NCI-H2081 treated with DMSO at 0.1 percent for 48 hours (cell line): Measurements from ENCODE around the gene PCDHB1.

Source experiments
- DNase-seq: peaks from one replicate; lab custom pipeline; 2025; lab: John Stamatoyannopoulos, UW

Gene PCDHB1

GRCh38 chr5:141050622-141051520, at the start of gene PCDHB1:
PCDHB1 (plus strand) TSS chr5:141051374; CDS start chr5:141051471, 97 bp downstream.
- DNase-seq: no peak

- DNase-seq: no peak
These were observed 49.7 kb upstream of the PCDHB1 start for GRCh38 chr5:141001446-141001843.

- peak; percentile 13 for DNase-seq
These were observed 49.1 kb upstream of the PCDHB1 start for GRCh38 chr5:141001844-141002604.

DNA sequence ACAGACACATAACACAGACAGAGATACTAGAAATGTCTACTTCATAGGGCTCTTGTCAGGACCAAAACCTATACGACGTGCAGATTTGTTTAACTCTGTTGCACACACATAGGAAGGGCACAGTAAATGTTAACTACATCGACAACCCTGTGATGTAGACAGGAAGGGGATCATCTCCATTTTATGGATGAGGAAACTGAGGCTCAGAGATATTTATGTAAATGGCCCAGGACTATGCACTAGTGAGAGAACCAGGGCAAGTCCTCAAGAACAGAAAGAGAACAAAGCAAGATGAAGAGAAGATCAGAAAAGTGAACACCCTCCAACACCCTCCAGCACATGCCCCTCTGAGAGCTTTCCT, 48.6 kb upstream of the PCDHB1 start:
- DNase-seq: no peak

DNA sequence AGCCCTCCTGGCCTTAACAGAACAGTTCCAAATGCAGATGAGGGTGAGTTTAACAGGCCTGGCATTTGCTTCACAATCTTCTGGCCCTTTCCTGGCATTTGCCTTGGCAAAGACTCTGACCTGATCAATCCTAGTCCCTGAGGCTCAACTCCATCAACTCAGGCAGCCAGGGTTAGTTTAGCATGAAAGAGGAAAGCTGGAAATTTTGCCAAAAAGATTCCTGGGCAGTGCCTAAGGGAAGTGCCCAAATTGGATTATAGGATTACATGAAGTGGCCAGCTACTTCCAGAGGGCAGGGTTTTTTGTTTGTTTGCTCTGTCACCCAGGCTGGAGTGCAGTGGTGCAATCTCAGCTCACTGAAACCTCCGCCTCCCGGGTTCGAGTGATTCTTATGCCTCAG, 48.1 kb upstream of the PCDHB1 start:
- no peak for DNase-seq

DNA sequence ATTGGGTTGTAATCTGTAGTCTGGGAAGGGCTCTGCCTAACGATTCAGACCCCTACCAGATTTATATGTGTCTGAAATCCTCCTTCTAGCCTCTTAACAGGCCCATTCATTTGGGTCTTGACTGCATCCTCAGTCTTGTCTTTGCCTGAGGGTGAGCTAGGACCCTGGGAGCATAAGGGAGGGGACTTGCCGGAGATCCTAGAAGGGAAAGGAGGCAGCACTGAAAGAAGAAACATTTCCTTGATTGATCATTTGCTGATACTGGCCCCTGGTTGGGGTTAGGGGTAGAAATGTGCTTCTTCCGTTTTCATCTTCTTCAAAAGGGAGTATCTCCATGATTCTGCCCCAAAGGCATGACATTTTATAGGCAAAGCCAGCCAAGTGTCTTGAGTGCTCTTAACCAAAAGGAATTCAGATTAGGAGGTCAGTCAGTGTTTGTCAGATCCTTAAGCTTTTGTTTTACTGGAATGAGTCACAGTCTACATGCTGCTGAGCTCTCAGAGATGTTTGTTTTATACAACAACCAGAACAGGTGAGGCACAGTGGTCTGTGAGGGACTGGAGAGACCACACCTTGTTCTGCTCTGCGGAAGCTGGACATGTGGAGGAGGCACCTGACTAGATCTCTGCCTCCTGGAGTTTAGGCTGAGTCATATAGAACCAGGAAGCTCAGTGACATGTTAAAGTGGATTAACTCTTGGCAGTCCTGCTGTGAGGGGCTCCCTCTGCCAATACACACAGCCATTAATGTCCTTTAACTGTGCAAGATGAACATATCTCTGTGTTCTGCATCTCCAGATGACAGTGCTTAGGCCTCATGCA, 47.2 kb upstream of the PCDHB1 start:
- DNase-seq: peak; percentile 58

- DNase-seq: no peak
These were observed 43.4 kb upstream of the PCDHB1 start for GRCh38 chr5:141007791-141008190.

GRCh38 chr5:141010047-141010793, 41.0 kb upstream of the PCDHB1 start:
- no peak for DNase-seq

DNA sequence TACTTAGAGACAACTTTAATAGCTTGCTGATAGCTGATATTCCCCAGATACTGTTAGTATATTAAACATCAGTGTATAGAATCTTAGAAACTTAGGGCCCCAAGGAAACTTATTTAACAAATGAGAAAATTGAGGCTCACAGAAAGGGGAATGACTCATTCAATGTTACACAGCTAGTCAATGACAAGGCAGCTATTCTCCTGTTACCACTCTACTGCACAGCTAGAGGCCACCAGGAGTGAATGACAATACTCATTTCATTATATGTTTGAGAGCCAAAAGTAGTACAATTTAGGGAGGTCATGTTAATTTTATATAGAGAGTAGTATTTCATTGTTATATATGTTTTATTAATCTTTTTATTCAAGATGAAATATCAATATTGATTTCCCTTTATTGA, 33.2 kb upstream of the PCDHB1 start:
- DNase-seq: no peak

DNA sequence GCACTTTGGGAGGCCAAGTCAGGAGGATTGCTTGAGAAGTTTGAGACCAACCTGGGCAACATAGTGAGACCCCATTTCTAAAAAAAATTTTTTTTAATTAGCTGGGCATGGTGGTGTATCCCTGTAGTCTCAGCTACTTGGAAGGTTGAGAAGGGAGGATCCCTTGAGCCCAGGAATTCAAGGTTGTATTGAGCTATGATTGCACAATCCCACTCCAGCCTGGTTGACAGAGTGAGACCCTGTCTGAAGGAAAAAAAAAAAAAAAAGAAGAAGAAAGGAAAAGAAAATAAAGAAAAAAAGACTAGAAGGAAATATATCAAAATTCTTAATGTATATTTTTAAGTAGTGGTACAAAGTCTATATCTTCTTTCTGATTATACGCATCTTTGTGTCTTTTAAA, 28.8 kb upstream of the PCDHB1 start:
- DNase-seq: no peak

DNA sequence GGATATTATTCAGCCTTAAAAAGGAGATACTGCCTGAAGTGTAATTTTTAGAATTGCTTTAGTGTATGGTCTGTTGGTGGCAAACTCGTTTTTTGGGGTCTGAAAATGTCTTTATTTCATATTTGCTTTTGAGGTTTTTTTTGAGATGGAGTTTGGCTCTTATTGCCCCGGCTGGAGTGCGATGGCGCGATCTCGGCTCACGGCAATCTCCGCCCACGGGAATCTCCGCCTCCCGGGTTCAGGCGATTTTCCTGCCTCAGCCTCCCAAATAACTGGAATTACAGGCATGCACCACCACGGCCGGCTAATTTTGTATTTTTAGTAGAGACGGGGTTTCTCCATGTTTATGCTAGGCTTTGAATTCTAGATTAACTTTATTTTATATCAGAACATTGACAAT, 20.2 kb upstream of the PCDHB1 start:
- no peak for DNase-seq

DNA sequence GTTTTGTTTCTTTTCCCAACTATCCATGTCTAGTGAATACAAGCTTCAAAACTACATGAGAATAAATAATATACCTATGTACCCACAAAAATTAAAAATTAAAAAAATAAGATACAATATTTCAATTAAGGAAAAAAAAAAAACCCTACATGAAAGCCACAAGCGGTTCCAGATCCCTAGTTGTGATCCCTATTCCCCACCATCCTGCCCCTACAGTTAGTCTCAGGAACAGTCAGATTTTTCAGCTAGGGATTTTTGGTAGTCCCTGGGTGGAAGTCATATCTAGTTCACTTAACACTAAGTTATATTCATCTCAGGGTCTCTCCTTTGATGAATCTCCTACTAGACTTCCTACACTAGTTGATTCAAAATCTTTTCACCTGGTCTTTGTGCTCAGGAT, 18.5 kb upstream of the PCDHB1 start:
- DNase-seq: no peak

DNA sequence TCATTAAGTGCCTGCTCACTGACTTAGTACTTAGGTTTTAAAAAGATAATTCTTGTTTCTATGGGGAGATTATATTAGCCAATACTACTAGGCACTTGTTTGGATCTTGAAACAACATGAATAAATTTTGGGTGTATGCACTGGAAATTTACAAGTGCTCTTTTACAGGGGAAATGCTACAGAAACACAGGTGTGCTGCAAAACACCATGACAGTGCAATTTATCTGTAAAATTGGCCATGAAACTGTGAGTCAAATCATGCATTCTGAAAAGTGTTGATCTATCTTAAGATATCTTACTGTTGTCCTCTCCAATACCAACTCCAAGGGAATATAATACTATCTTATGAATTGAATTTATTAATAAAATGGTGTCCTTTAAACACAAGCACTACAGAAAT, 12.1 kb upstream of the PCDHB1 start:
- DNase-seq: no peak

- no peak for DNase-seq
These were observed 11.7 kb upstream of the PCDHB1 start for GRCh38 chr5:141039517-141039916.

DNA sequence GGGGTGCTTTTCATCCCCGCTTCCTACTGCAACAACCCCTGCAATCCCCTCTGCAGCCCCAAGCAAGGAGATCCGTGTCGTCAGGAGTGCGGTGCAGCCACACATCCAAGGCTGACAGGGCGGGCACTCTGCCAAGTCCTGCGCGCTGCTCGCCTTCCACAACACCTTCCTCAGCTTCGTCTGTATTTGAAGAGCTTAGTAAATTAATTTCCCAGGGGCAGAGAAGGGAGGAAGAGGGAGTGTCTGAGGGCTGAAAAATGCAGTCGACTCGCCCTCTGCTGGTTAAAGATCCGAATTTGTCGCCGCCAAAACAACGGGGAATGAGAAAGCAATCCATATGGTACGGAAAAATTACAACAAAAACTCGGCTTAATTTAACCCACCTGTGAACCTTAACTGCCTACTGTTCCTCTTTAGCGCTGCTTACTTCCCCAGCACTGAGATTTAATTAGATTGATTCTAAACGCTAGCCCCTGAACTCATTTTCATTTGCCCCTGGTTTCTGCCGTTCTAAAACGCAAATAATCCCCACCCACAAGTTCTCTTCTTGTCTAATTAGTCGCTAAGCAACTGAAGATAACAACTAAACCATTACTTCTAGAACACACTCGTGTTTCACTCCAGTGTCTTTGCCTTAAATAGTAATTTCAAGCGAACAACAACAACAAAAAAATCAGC, 10.9 kb upstream of the PCDHB1 start:
- peak; percentile 30 for DNase-seq

- DNase-seq: peak; percentile 89
These were observed 10.3 kb upstream of the PCDHB1 start for GRCh38 chr5:141040771-141041426.

- DNase-seq: no peak
These were observed 9.8 kb upstream of the PCDHB1 start for GRCh38 chr5:141041427-141041785.

DNA sequence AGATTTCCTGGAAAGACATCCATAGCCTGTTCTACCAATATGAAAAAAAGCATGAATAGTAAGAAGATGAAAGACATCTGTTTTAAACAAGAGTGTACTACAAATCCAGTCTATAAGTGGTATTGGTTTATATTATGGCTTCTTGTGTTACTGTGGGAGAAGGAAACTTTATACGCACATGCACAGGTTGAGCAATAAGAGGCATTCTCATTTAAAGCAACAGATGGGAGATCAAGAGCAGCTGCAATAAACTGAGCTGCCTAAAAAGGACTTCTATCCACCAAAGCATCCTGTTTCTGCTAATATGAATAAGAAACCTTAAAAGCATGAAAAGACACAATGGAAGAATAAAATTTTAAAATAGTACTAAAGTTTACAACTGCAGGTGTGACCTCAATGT, 8.6 kb upstream of the PCDHB1 start:
- no peak for DNase-seq

- DNase-seq: no peak
These were observed 320 bp downstream of the PCDHB1 start for GRCh38 chr5:141051521-141051866.

GRCh38 chr5:141077826-141078225, 26.7 kb downstream of the PCDHB1 start:
- DNase-seq: no peak

DNA sequence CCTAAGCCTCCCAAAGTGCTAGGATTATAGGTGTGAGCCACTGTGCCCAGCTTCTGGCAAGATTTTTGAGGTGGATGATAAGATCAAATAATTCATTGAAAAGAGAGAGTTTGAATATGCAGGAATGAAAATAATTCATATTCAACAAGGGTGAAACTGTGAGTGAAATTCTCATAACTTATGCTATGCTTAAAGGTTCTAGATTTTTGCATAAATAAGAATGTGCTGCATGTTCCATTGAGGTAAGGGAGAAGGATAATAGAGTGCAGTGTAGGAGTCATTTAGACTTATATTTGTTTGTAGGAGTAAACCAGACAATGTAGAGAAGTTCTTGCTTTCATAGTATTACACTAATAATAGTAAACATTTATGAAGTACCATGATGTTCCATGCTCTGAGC, 31.1 kb downstream of the PCDHB1 start:
- no peak for DNase-seq
